CD4-positive, alpha-beta T cell treated with Interleukin-21 for 1 hour (primary cell): ENCODE measurements around the gene SAMD11.
"Not testable (repeated sequence)": the region's sequence is repeated elsewhere in the genome, so short reads cannot be mapped to it uniquely, and the experiment has no call there.

Experiments used
- DNase-seq: peaks from one replicate; pipeline ENCODE4 v3.0.0-alpha.2; 2020

The SAMD11 gene

DNA sequence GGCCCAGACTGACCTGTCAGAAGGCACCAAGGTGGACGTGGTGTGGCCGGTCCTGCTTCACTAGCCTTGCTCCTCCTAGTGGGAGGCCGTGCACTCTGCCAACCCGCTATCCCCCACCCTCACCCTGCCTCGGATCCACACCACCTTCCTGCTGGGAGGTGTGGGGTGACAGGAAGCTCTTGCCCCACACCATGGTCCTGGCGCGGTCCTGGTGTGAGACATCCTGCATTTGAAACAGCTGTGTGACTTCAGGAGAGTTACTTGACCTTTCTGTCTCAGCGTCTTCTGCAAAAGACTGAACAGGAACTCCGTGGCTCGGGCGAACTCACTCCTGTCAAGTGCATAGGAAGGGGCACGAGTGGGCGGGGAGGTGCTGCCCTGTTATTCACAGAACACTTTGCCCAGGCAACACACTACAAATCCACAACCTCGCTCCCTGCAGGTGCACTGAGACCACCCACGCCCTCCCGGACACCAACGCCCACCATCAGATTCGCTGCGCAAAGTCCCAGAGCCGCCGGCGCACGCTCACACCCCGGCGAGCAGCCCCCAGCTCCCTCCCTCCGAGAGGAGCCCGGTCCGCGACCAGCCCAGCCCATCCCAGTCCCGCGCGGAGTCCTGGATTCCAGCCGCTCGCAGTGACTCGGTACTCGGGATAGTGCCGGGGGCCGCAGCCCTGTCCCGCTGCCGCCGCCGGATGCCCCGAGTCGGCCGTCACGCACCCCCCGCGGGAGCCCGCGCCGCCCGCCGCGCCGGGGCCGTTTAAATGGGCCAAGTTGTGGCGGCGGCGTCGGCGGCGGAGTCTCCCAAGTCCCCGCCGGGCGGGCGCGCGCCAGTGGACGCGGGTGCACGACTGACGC, at the start of gene SAMD11:
TSS of gene SAMD11 (plus strand) at position 793 of the 860 bp plus-strand sequence. CDS start 509 bp downstream, outside the sequence.
- peak; percentile 76 for DNase-seq

DNA sequence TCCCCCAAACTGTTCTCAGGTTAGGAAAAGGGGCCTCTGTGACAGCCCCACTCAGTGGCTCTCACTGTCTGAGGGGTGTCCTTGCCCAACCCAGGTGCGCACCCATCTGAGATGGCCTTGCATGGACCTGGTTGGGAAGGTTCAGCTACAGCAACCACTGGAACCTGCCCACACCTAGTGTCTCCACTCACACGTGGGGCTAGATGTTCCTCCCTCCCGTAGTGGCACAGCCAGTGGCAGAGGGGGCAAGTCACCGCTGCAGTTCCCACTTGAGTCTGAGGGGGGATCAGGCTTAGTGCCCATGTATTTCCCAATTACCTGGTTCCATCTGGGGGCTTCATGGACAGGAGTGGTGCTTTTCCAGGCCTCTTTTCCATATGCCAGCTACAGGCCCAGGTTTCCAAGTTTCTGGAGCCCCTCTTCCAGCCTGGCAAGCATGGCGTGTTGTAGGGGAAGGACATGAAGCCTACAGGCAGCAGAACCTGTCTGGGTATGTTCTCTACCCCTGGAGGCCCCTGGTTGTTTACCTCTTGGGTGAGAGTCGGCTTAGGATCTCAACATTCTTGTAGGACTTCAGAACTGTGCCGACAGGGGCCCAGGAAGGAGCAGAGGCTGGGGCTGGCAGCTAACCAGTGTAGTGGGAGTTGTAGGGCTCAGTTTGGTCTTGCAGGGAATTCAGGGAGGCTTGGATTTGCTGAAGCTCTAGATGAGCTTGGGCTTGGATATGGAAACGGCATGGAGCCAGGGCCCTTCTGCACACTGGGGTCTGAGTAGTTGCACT, 47.1 kb upstream of the SAMD11 start:
- not testable (repeated sequence) for DNase-seq

DNA sequence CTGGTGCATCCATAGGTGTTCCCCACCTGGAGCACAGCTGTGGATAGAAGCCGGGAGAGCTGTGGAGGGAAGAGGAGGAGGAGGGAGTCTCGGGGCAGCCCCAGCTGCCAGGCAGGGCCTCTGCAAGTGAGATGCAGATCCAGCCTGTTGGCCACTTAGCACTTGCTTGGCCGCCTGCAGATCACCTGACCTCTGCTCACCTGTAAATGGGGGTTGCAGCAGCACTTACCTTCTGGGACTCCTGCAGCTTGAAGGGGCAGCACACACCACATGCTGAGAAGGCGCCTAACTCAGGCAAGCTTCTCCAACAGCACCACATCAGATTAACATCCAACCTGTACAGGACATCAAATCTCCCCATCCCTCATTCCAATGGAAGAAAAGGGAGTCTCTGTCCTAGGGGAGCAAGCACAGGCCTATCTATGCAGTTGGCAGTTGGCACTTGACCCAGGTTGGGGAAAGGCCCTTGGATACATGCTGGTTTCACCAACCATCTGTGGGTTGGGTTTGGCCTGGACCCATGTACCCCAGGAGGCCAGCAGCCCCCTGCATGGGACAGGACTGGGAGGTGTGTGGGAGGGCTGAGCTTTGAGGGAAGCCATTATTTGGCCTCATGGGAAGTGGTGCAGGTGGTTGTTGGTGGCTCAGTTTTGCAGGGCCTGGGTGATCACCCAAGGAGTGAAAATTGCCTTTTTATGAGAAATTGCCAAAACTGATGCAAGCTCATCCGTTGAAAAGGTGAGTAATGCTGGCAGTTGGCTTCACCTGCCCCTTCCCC, 46.3 kb upstream of the SAMD11 start:
- not testable (repeated sequence) for DNase-seq

DNA sequence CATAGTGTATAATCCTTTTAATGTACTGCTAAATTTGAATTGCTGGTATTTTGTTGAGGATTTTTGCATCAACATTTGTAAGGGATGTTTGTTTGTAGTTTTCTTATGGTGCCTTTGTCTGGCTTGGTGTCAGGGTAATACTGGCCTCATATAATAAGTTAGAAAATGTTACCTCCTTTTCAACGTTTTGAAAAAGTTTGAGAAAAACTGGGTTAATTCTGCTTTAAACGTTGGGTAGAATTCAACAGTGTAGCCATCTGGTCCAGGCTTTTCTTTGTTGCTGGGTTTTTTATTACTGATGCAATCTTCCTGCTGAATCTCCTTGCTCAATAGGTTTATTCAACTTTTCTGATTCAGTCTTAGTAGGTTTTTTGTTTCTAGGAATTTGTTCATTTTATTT, 43.2 kb upstream of the SAMD11 start:
- DNase-seq: not testable (repeated sequence)

DNA sequence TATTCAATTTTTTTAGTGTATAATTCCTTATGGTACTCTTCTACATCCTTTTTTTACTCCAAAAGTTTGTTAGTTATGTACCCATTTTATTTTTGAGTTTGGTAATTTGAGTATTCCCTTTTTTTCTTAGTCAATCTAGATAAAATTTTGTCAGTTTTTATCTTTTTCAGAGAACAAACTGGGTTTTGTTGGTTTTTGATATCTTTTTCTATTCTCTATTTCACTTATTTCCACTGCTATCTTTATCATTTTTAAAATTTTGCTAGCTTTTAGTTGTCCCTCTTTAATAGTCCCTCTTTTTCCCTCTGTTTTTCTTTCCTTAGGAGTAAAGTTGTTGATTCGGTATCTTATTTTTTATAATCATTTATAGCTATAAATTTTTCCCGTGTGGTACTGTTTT, 42.8 kb upstream of the SAMD11 start:
- not testable (repeated sequence) for DNase-seq

DNA sequence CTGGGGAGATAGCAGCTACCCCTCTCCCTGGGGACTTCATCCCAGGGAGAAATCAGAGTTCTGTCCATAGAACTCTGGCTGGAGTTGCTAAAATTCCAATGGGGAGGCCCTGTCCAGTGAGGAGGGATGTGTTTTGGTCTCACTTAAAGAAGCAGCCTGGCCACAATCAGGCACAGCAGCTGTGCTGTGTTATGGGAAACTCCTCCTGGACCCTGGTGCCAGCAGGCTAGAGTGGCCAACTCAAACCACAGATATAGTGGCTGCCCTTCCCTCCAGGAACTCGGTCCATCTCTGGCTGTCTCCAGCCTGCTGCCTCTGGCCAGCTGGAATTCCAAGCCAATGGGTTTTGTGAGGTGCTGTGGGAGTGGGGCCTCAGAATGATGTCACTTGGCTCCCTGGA, 37.4 kb upstream of the SAMD11 start:
- DNase-seq: no peak

- no peak for DNase-seq
Measured at GRCh38 chr1:886760-887159, 37.0 kb upstream of the SAMD11 start.

- no peak for DNase-seq
Measured at GRCh38 chr1:888297-888696, 35.4 kb upstream of the SAMD11 start.

GRCh38 chr1:889774-890173, 33.9 kb upstream of the SAMD11 start:
- DNase-seq: not testable (repeated sequence)

DNA sequence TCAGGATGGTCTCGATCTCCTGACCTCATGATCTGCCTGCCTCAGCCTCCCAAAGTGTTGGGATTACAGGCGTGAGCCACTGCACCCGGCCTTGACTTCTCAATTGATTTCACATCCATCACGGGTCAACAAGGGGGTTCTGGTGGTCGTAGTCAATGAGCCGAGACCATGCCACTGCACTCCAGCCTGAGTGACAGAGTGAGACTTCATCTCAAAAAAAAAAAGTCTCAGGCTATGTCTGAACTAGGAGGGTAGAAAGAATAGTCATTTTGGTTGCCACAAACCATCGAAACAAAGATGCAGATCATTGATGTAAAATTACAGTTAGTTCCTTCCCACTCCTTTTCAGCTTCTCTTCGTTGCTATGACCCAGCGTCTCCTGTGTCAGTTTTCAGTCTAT, 33.5 kb upstream of the SAMD11 start:
- not testable (repeated sequence) for DNase-seq

GRCh38 chr1:890661-891060, 33.1 kb upstream of the SAMD11 start:
- no peak for DNase-seq

- DNase-seq: no peak
Measured at GRCh38 chr1:897226-897625, 26.5 kb upstream of the SAMD11 start.

GRCh38 chr1:897951-898350, 25.8 kb upstream of the SAMD11 start:
- not testable (repeated sequence) for DNase-seq

DNA sequence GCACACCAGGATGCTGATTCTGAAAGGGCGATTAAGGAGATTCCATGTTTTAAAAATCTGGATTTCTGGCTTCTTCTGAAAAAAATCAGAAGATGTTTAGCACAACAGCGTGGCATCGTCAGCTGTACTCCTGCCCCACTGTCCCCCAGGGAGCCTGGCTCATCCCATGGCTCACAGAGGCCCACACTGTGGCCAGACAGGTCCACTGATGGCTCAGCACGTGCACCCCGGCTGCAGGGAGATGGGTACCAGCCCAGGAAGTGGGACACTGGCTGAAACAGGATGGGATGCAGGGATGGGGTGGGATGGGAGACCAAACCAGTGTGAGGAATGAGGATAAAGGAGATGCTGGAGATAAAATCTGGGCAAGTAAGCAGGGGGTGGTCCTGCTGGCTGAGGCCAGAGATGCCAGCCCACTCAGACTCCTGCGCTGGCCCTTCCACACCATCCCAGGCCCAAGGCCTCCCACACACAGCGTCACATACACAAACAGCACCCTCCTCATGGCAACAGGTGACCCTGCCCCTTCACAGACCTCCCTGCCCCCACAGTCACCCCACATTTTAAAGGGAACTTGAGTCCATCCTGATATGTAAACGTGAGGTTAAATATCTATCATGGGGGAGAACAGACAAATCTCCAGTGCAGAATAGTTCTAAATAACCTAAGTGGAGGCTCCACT, 23.9 kb upstream of the SAMD11 start:
- no peak for DNase-seq

GRCh38 chr1:901108-901859, 22.4 kb upstream of the SAMD11 start:
- no peak for DNase-seq

GRCh38 chr1:902802-903201, 20.9 kb upstream of the SAMD11 start:
- DNase-seq: no peak

DNA sequence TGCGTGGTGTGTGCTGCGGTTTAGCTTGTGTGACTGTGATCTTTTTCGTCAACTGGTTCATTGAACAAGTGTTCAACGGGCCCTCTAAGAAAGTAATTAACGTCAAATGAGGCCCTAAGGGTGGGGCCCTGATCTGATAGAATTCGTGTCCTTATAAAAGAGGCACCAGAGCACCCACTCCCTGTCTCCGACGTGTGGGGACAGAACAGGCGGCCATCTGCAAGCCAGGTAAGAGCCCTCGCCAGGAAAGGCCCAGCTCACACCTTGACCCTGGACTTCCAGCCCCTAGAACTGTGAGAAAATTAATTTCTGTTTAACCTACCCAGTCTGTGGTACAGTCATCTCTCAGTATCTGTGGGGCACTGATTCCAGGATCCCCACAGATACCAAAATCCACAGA, 20.4 kb upstream of the SAMD11 start:
- no peak for DNase-seq

DNA sequence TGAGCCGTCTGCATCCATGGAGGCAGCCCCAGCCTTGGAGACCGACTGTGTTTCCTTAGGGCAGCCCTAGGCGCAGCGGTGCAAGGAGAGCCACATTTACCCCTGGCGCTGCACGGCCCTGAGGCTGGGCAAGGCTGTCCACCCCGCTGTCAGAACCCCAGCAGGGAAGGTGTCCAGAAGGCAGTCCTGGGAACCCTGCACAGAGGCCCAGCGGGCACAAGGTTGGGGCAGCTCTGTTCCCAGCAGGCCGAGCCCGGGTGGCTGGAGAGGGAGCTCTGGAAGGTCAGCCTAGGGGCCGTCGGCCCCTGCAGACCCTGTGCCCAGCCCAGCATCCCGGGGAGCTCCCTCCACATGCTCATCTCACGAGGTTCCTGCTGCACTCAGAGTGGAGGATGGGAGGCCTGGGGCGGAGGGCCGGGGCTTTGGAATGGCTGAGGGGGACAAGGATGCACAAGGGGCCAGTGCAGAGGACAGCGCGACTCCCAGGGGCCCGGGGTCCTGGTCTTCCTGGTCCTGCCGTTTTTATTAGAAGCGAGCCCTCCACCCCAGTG, 19.9 kb upstream of the SAMD11 start:
- no peak for DNase-seq

- DNase-seq: peak; percentile 88
Measured at GRCh38 chr1:904310-904950, 19.3 kb upstream of the SAMD11 start.

GRCh38 chr1:905071-905749, 18.5 kb upstream of the SAMD11 start:
- DNase-seq: no peak
